CD4-positive, alpha-beta T cell (primary cell): ENCODE data around the gene EXD2. TPM values are rescaled to one million over a fixed set of nuclear protein-coding genes. Genes with fewer than 3 reads are reported as not detected.

Source experiments
- ATAC-seq: fragments of 200-7000 bp; cut with Tn5 transposase; one replicate; pipeline ENCODE4 v1.10.0; 2022; ENCODE audit warnings: mild to moderate bottlenecking; ENCODE audit not compliant: poor library complexity
- CTCF ChIA-PET: fragments of 350-600 bp; sonication (Branson Sonifier 250); formaldehyde crosslinking; loops from one replicate; lab custom pipeline; 2021; ENCODE audit warnings: antibody characterized with exemption, inconsistent platforms; lab: Charles Lee
- POLR2A ChIA-PET: fragments of 350-600 bp; sonication (Branson Sonifier 250); formaldehyde crosslinking; loops from one replicate; lab custom pipeline; 2021; ENCODE audit warnings: antibody characterized with exemption, inconsistent platforms; lab: Charles Lee
- DNase-seq, 14 experiments: peaks; one replicate each; pipeline ENCODE4 v3.0.0-alpha.2; 2013 to 2020; ENCODE audit warnings: mixed read lengths in 2 of 14
- H3K27ac ChIP-seq, 2 donors: one replicate each; pipeline versions ENCODE4 v1.5.1 to v1.7.0; 2013; ENCODE audit warnings: low read length in 2 of 2, low read depth in 1 of 2, mild to moderate bottlenecking in 1 of 2
- H3K27me3 ChIP-seq, 2 experiments: 1 replicate in 1 of 2; 2 replicates in 1 of 2; pipeline versions ENCODE4 v1.6.1 to v1.7.0; 2013; ENCODE audit warnings: low read length in 2 of 2, control low read depth in 1 of 2, mild to moderate bottlenecking in 1 of 2, moderate library complexity in 1 of 2; ENCODE audit not compliant: insufficient read depth in 2 of 2, control insufficient read depth in 1 of 2
- H3K36me3 ChIP-seq: one replicate; pipeline ENCODE4 v1.6.1; 2013; ENCODE audit warnings: low read length, control low read depth; ENCODE audit not compliant: insufficient read depth
- H3K4me1 ChIP-seq: one replicate; pipeline ENCODE4 v1.6.1; 2013; ENCODE audit warnings: low read length, control low read depth; ENCODE audit not compliant: insufficient read depth
- H3K4me3 ChIP-seq: one replicate; pipeline ENCODE4 v1.5.1; 2013; ENCODE audit warnings: mild to moderate bottlenecking, low read length, moderate library complexity
- H3K9me3 ChIP-seq, 2 experiments: 1 replicate in 1 of 2; 2 replicates in 1 of 2; pipeline versions ENCODE4 v1.6.1 to v1.7.0; 2013; ENCODE audit warnings: low read length in 2 of 2, mild to moderate bottlenecking in 2 of 2, control low read depth in 1 of 2, moderate library complexity in 1 of 2; ENCODE audit not compliant: control insufficient read depth in 1 of 2, insufficient read depth in 1 of 2
- H3K27ac Mint-ChIP-seq: one replicate; pipeline ENCODE4 v1.8.0; 2020; ENCODE audit warnings: mixed read lengths
- H3K27me3 Mint-ChIP-seq: one replicate; pipeline ENCODE4 v1.8.0; 2021; ENCODE audit warnings: mixed read lengths
- H3K36me3 Mint-ChIP-seq: one replicate; pipeline ENCODE4 v1.8.0; 2021; ENCODE audit warnings: low read depth, mixed read lengths
- H3K4me1 Mint-ChIP-seq: one replicate; pipeline ENCODE4 v1.8.0; 2021; ENCODE audit warnings: low read depth, mixed read lengths
- H3K4me3 Mint-ChIP-seq: one replicate; pipeline ENCODE4 v1.8.0; 2020; ENCODE audit warnings: mild to moderate bottlenecking, mixed read lengths
- H3K9me3 Mint-ChIP-seq: one replicate; pipeline ENCODE4 v1.8.0; 2020; ENCODE audit warnings: mixed read lengths
- CTCF ChIP-seq: fragments of 200-600 bp; IDR thresholded peaks from one replicate; pipeline ENCODE4 v1.8.0; 2022; ENCODE audit warnings: antibody characterized with exemption, mild to moderate bottlenecking
- intact Hi-C, 2 experiments: fragments of 100-400 bp; cut with DNase I in 1 of 2; cut with micrococcal nuclease in 1 of 2; formaldehyde crosslinking; loops; one replicate each; pipeline versions ENCODE4 v1.15.1 to v1.9.0; 2023 to 2025; cut with DNase I, micrococcal nuclease
- total RNA-seq, 174 experiments: library from RNA in 2 of 174; stranded (reverse) in 2 of 174; gene quantifications; one replicate each; pipeline ENCODE4 v1.2.3 and lab custom pipeline; 2021 to 2026

Gene EXD2
- total RNA-seq, 2 experiments from 2014 or later = 6.6 to 7.0 TPM

GRCh38 chr14:69237584-69237983, 46.3 kb downstream of the EXD2 start:
- Mint-ChIP-seq H3K9me3 (no peaks in the 10 kb centered on the region), H3K4me3 (no peak overlapping the region), H3K27me3 (no peaks in the 10 kb centered on the region), H3K4me1 (peaks cover 3% of the 10 kb centered on the region), H3K36me3 (peaks cover 82% of the 10 kb centered on the region), H3K27ac (no peak overlapping the region)
- ChIA-PET POLR2A (no interaction called here), CTCF (no interaction called here)
- intact Hi-C loops = no loop called here
- TF ChIP-seq CTCF = no peak
- DNase-seq (no peak), ATAC-seq (no peak)
- no peaks in the 10 kb centered on the region for H3K27me3 ChIP-seq
- H3K9me3 ChIP-seq = no peaks in the 10 kb centered on the region
- H3K4me1 ChIP-seq = no peaks in the 10 kb centered on the region
- no peak overlapping the region for H3K4me3 ChIP-seq
- H3K27ac ChIP-seq = no peak overlapping the region
- H3K36me3 ChIP-seq = peaks cover 47% of the 10 kb centered on the region

- ChIA-PET POLR2A (no interaction called here), CTCF (interaction anchor here (1.4 kb wide), 1 partner anchor 9 kb away, joined by 3 read pairs; no protein-coding TSS in a partner anchor)
- H3K4me3 Mint-ChIP-seq = no peak overlapping the region
- TF ChIP-seq CTCF = no peak
- Histone ChIP-seq H3K4me1 (no peaks in the 10 kb centered on the region), H3K9me3 (no peaks in the 10 kb centered on the region), H3K4me3 (no peak overlapping the region), H3K27ac (no peak overlapping the region), H3K27me3 (no peaks in the 10 kb centered on the region), H3K36me3 (peaks cover 47% of the 10 kb centered on the region)
- intact Hi-C loops = no loop called here
- no peak overlapping the region for H3K27ac Mint-ChIP-seq
- no peak for DNase-seq
- peaks cover 6% of the 10 kb centered on the region for H3K4me1 Mint-ChIP-seq
- H3K27me3 Mint-ChIP-seq = no peaks in the 10 kb centered on the region
- ATAC-seq = no peak
- peaks cover 80% of the 10 kb centered on the region for H3K36me3 Mint-ChIP-seq
- H3K9me3 Mint-ChIP-seq = no peaks in the 10 kb centered on the region
Measured at GRCh38 chr14:69238883-69239282, 47.6 kb downstream of the EXD2 start.

GRCh38 chr14:69240527-69241173, 49.4 kb downstream of the EXD2 start:
- DNase-seq (no peak), ATAC-seq (no peak)
- intact Hi-C loops = loop anchor here in 1 of 2 experiments (5.0 kb wide), 2 partner anchors 88 to 487 kb away; partner anchors contain the start of gene DCAF5
- H3K27me3 Mint-ChIP-seq = no peaks in the 10 kb centered on the region
- H3K9me3 ChIP-seq = no peaks in the 10 kb centered on the region
- H3K4me1 ChIP-seq = no peaks in the 10 kb centered on the region
- no peaks in the 10 kb centered on the region for H3K27me3 ChIP-seq
- H3K4me3 ChIP-seq = no peak overlapping the region
- peaks cover 6% of the 10 kb centered on the region for H3K4me1 Mint-ChIP-seq
- H3K36me3 Mint-ChIP-seq = peaks cover 62% of the 10 kb centered on the region
- H3K27ac Mint-ChIP-seq = no peak overlapping the region
- ChIA-PET POLR2A (no interaction called here), CTCF (interaction anchor here (1.3 kb wide), 1 partner anchor 111 kb away, joined by 3 read pairs; no protein-coding TSS in a partner anchor)
- H3K4me3 Mint-ChIP-seq = no peak overlapping the region
- H3K9me3 Mint-ChIP-seq = no peaks in the 10 kb centered on the region
- TF ChIP-seq CTCF = no peak
- no peak overlapping the region for H3K27ac ChIP-seq
- H3K36me3 ChIP-seq = peaks cover 42% of the 10 kb centered on the region
